Measurements from ENCODE around the gene LRPPRC.
"Not testable (repeated sequence)": the region's sequence is repeated elsewhere in the genome, so short reads cannot be mapped to it uniquely, and the experiment has no call there.

The LRPPRC gene

DNA sequence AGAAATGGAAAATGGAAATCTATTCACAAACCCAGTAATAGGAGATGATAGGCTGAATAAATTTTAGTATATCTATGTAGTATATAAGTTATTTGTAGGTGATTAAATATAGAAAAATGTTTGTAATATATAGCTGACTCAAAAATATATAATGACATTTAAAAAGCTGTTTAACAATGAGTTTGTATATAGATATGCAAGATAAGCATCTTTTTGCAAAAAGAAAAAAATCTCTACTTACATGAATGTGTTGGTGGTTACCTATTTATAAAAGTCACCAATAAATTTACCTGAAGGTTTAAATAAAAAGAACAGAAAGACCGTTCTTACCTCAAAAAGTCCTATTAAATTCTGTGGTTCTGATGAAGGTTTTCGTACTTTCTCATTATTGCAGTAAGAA, 71.3 kb downstream of the LRPPRC start:
- H3K4me1 Mint-ChIP-seq, result no peaks in the 10 kb centered on the region
- no peak overlapping the region for H3K4me3 Mint-ChIP-seq
- no peak overlapping the region for H3K27ac Mint-ChIP-seq
- peaks cover 32% of the 10 kb centered on the region for H3K36me3 Mint-ChIP-seq (ENCODE audit: low read depth)
- H3K9me3 Mint-ChIP-seq, result no peaks in the 10 kb centered on the region
- H3K27me3 Mint-ChIP-seq (ENCODE audit: low read depth), result no peaks in the 10 kb centered on the region
- TF ChIP-seq, protein P1, sequence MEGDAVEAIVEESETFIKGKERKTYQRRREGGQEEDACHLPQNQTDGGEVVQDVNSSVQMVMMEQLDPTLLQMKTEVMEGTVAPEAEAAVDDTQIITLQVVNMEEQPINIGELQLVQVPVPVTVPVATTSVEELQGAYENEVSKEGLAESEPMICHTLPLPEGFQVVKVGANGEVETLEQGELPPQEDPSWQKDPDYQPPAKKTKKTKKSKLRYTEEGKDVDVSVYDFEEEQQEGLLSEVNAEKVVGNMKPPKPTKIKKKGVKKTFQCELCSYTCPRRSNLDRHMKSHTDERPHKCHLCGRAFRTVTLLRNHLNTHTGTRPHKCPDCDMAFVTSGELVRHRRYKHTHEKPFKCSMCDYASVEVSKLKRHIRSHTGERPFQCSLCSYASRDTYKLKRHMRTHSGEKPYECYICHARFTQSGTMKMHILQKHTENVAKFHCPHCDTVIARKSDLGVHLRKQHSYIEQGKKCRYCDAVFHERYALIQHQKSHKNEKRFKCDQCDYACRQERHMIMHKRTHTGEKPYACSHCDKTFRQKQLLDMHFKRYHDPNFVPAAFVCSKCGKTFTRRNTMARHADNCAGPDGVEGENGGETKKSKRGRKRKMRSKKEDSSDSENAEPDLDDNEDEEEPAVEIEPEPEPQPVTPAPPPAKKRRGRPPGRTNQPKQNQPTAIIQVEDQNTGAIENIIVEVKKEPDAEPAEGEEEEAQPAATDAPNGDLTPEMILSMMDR (IDR thresholded peaks at IDR 0.05; ENCODE audit: unreplicated experiment in 3 of 3), result no peak

- H3K27me3 Mint-ChIP-seq (ENCODE audit: low read depth); H3K4me3 Mint-ChIP-seq; H3K9me3 Mint-ChIP-seq; H3K27ac Mint-ChIP-seq; H3K4me1 Mint-ChIP-seq: not testable (repeated sequence)
- H3K36me3 Mint-ChIP-seq (ENCODE audit: low read depth), result peaks cover 67% of the 10 kb centered on the region
Observed at GRCh38 chr2:43911136-43911790, 84.5 kb downstream of the LRPPRC start.

GRCh38 chr2:43906448-43907109, 89.2 kb downstream of the LRPPRC start:
- TF ChIP-seq, protein P1 (IDR thresholded peaks at IDR 0.05; ENCODE audit: unreplicated experiment in 3 of 3), result no peak
- H3K4me3 Mint-ChIP-seq, result no peak overlapping the region
- no peak overlapping the region for H3K27ac Mint-ChIP-seq
- H3K9me3 Mint-ChIP-seq, result no peaks in the 10 kb centered on the region
- no peaks in the 10 kb centered on the region for H3K27me3 Mint-ChIP-seq (ENCODE audit: low read depth)
- no peaks in the 10 kb centered on the region for H3K4me1 Mint-ChIP-seq
- H3K36me3 Mint-ChIP-seq (ENCODE audit: low read depth), result peaks cover 53% of the 10 kb centered on the region

DNA sequence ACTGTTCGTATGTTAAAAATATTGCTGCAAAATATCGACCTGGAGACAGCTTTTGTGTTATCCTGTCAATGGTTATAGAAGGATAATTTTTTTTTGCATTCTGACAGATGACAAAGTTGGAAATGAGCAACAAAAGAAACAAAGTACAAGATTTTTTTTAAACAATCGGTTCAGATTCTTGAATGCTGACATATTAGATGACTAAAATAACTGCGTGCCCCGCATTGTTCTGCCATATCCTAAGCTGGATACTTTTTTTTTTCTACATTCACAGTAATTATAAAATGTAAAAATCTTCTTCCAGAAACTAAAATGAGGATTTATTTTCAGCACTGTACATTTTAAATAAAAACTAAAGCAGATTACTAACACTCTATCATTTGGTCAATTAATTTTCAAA, 89.9 kb downstream of the LRPPRC start:
- Mint-ChIP-seq H3K9me3 (no peaks in the 10 kb centered on the region), H3K27me3 (ENCODE audit: low read depth) (no peaks in the 10 kb centered on the region), H3K27ac (no peak overlapping the region), H3K4me1 (no peaks in the 10 kb centered on the region), H3K4me3 (no peak overlapping the region), H3K36me3 (ENCODE audit: low read depth) (peaks cover 49% of the 10 kb centered on the region)
- TF ChIP-seq, protein P1 (IDR thresholded peaks at IDR 0.05; ENCODE audit: unreplicated experiment in 3 of 3), result no peak

DNA sequence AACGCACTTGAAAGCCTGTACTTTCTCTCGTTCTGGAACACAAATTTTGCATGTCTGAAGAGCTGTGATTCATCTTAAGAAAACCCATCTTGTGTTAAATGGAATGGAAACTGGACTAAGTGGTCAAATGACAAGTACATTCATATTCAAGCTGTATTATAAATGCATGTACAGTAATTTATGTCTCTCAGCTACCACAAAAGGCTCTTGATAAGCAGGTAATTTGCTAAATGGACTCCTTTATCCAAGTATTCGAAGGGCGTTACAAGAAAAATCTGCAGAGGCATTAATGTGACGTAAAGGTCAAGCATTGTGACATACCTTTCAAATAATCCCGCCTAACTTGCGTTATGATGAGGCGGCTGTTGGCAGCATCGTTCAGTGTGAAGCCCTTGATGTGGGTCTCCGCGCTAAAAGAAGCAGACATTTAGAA, 90.4 kb downstream of the LRPPRC start:
- no peaks in the 10 kb centered on the region for H3K4me1 Mint-ChIP-seq
- TF ChIP-seq, protein P1 (IDR thresholded peaks at IDR 0.05; ENCODE audit: unreplicated experiment in 3 of 3), result no peak
- H3K4me3 Mint-ChIP-seq, result no peak overlapping the region
- peaks cover 53% of the 10 kb centered on the region for H3K36me3 Mint-ChIP-seq (ENCODE audit: low read depth)
- no peaks in the 10 kb centered on the region for H3K27me3 Mint-ChIP-seq (ENCODE audit: low read depth)
- no peak overlapping the region for H3K27ac Mint-ChIP-seq
- no peaks in the 10 kb centered on the region for H3K9me3 Mint-ChIP-seq

DNA sequence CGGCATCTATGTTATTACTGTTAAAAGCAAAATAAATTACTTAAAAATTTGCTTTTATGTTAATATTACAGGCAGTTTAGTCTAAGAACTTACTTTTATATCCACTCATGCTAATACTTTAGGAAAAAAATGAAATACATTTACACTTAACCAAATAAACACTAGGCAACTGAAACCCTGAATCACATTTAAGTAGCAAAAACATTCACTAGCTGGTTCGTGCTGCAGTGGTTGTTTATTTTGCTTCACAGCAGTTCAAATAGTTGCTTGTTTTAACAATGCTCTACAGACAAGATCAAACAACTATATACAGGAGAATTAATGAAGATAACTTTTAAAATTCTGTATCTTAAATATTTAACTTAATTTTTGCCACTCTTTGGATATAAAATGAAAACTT, 96.2 kb downstream of the LRPPRC start:
- no peak overlapping the region for H3K4me3 Mint-ChIP-seq
- H3K4me1 Mint-ChIP-seq, result no peaks in the 10 kb centered on the region
- H3K27ac Mint-ChIP-seq, result no peak overlapping the region
- H3K9me3 Mint-ChIP-seq, result no peaks in the 10 kb centered on the region
- TF ChIP-seq, protein P1 (IDR thresholded peaks at IDR 0.05; ENCODE audit: unreplicated experiment in 3 of 3), result no peak
- peaks cover 46% of the 10 kb centered on the region for H3K36me3 Mint-ChIP-seq (ENCODE audit: low read depth)
- H3K27me3 Mint-ChIP-seq (ENCODE audit: low read depth), result no peaks in the 10 kb centered on the region

Measured in nephron (organoid).